ES-I3 (cell line): ENCODE results near the gene AATF.
"Not testable (repeated sequence)": the region's sequence is repeated elsewhere in the genome, so short reads cannot be mapped to it uniquely, and the experiment has no call there.

Source experiments
- H3K36me3 ChIP-seq: 2 replicates; pipeline ENCODE4 v1.6.1; 2013; ENCODE audit warnings: mild to moderate bottlenecking, low read length, control low read depth, moderate library complexity; ENCODE audit not compliant: insufficient read depth
- H3K4me1 ChIP-seq: 2 replicates; pipeline ENCODE4 v1.6.1; 2013; ENCODE audit warnings: mild to moderate bottlenecking, control low read depth, low read length; ENCODE audit not compliant: insufficient read depth
- H3K9ac ChIP-seq: 2 replicates; pipeline ENCODE4 v1.6.1; 2013; ENCODE audit warnings: low read depth, mild to moderate bottlenecking, low read length, moderate library complexity
- H3K9me3 ChIP-seq: 2 replicates; pipeline ENCODE4 v1.6.1; 2013; ENCODE audit warnings: mild to moderate bottlenecking, low read length, moderate library complexity; ENCODE audit not compliant: control insufficient read depth, insufficient read depth

The AATF gene

DNA sequence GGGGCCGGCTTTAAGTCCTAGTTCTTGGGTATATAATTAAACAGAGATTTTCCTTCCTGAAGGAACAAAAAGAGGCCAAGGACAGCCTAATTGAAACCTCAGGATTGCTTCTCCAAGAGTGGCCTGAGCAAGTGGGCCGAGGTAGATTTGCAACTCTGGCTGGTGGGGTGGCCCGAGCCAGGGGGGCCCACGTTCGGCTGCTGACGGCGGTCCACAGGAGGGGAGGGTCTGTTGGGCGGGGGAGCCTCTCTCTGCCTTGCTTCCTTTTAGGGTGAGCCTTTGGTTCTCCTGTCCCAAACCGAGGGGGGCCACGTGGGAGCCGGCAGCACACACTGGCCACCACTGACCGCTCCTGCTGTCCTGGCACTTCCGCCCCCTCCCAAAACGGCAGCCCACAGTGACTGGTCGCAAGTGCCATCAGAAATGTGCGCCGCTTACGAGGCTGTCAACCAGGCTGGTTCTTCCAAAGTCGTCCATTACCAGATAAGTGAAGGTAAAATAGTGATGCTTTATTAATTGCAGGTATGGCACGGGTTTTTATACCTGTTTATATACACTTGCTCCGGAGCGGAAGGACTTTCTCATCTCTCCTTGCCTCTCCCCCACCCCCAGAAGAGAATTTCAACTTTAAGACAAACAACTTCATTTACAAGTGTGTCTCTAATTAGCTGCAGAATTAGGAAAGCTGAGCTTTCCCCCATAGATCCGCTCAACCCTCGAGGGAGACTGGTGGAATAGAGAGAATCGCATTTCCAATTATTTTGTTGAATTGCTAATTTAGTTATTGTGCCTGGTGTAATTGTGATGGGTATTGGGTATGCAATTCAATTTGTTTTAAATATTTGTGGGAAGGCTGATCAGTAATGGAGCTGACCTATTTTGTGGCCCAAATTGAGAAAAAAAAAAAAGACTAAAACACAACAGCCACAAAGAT lies 117.8 kb downstream of the AATF start:
- H3K4me1 ChIP-seq, result peaks cover 34% of the 10 kb centered on the region
- H3K9ac ChIP-seq, result no peak overlapping the region
- H3K9me3 ChIP-seq, result no peaks in the 10 kb centered on the region
- H3K36me3 ChIP-seq, result no peaks in the 10 kb centered on the region

- H3K9me3 ChIP-seq, result no peaks in the 10 kb centered on the region
- H3K36me3 ChIP-seq, result no peaks in the 10 kb centered on the region
- no peak overlapping the region for H3K9ac ChIP-seq
- H3K4me1 ChIP-seq, result peaks cover 30% of the 10 kb centered on the region
Observed at GRCh38 chr17:37067555-37068111, 118.9 kb downstream of the AATF start.

DNA sequence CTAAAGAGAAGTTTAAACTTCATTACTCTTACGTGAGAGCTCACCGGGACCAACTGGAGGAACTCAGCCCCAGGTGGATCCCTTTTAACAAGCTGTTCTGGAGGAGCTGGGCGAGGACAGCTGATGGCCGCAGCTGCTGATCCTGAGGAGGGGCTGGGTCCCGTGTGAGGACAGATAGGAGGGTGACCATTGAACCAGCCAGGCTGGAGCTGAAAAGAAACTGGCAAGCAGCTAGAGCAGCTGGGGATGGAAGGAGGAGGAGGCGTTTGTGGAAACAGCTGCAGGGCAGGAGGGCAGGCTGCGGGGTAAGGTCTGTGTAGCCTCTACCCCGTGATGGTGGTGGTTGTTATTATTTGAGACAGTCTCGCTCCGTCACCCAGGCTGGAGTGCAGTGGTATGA lies 119.5 kb downstream of the AATF start:
- H3K9me3 ChIP-seq, result no peaks in the 10 kb centered on the region
- H3K36me3 ChIP-seq, result no peaks in the 10 kb centered on the region
- peaks cover 29% of the 10 kb centered on the region for H3K4me1 ChIP-seq
- H3K9ac ChIP-seq, result no peak overlapping the region

- H3K9ac ChIP-seq, result no peak overlapping the region
- peaks cover 27% of the 10 kb centered on the region for H3K4me1 ChIP-seq
- H3K36me3 ChIP-seq, result no peaks in the 10 kb centered on the region
- H3K9me3 ChIP-seq, result no peaks in the 10 kb centered on the region
Observed at GRCh38 chr17:37069087-37069486, 120.3 kb downstream of the AATF start.

GRCh38 chr17:37073464-37073863 lies 124.7 kb downstream of the AATF start:
- H3K36me3 ChIP-seq, H3K9me3 ChIP-seq, H3K9ac ChIP-seq, H3K4me1 ChIP-seq: not testable (repeated sequence)

- H3K4me1 ChIP-seq, result peaks cover 9% of the 10 kb centered on the region
- no peaks in the 10 kb centered on the region for H3K36me3 ChIP-seq
- H3K9me3 ChIP-seq, result no peaks in the 10 kb centered on the region
- H3K9ac ChIP-seq, result no peak overlapping the region
Observed at GRCh38 chr17:37079065-37079708, 130.4 kb downstream of the AATF start.

DNA sequence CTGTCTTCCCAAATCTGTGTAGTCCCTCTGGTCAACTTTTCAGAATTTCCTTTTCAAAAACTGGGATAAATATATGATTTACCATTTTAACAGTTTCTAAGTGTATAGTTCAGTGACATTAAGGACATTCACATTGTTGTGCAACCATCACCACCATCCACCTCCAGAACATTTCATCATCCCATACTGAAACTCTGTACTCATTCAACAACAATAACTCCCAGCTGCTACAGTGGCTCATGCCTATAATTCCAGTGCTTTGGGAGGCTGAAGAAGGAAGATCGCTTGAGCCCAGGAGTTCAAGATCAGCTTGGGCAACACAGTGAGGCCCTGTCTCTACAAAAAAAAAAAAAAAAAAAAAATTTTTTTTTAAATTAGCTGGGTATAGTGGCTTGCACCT lies 131.0 kb downstream of the AATF start:
- peaks cover 9% of the 10 kb centered on the region for H3K4me1 ChIP-seq
- no peak overlapping the region for H3K9ac ChIP-seq
- no peaks in the 10 kb centered on the region for H3K36me3 ChIP-seq
- H3K9me3 ChIP-seq, result no peaks in the 10 kb centered on the region

GRCh38 chr17:37081287-37081686 lies 132.5 kb downstream of the AATF start:
- H3K36me3 ChIP-seq, result peaks cover 6% of the 10 kb centered on the region; the same call in 1 of the 2 replicates
- H3K9ac ChIP-seq, result no peak overlapping the region
- H3K4me1 ChIP-seq, result peaks cover 9% of the 10 kb centered on the region

DNA sequence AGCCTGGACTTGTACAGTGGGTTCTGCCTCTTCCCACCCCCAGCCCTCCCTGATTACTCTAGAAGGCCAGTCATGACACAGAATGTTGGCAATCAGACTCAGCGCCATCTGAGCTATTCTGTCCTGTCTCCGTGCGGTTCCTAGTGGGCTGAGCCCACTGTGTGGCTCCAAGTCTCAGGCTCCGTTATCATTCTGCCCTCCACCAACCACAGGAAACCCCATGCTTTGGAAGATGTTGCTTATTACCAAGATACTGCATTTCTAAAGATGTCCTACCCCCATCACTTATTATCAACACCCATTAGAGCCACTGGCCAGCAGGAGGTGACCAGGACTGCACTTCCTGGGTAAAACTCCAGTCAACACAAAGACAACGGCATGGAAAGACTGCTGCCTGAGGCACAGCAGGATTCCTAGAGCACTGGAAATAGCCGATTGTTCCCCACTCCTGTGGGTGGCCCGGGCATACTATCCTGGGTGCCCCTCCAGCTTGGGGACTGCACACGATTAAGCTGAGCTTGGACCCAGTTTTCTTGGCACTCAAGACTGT lies 133.6 kb downstream of the AATF start:
- Histone ChIP-seq H3K4me1 (peaks cover 9% of the 10 kb centered on the region), H3K9me3 (no peaks in the 10 kb centered on the region), H3K36me3 (peaks cover 10% of the 10 kb centered on the region; the same call in 1 of the 2 replicates), H3K9ac (no peak overlapping the region)

More at GRCh38 chr17:37081287-37081686, 132.5 kb downstream of the AATF start:
- H3K9me3 ChIP-seq, result no peaks in the 10 kb centered on the region

DNA sequence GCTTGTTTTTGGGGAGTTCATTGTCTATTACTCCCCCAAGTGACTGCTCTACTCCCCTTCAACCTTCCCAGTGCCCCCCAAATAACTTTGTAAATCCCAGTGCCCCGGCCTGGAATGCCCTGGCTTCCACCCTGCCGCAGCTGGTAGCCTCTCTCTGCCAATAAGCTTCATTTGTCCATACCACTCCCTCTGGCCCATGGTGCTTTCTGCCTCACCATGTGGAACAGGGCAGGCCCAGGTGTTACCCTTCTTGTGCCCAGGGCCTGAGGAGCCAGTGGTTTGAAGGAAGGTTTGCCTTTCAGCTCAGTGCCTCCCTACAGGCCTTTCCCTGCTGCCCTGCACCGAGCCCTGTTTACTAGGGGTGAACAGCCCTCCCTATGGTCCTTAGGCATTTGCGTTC lies 134.2 kb downstream of the AATF start:
- Histone ChIP-seq H3K9ac (no peak overlapping the region), H3K36me3 (peaks cover 10% of the 10 kb centered on the region; the same call in 1 of the 2 replicates), H3K9me3 (no peaks in the 10 kb centered on the region), H3K4me1 (peaks cover 9% of the 10 kb centered on the region)

DNA sequence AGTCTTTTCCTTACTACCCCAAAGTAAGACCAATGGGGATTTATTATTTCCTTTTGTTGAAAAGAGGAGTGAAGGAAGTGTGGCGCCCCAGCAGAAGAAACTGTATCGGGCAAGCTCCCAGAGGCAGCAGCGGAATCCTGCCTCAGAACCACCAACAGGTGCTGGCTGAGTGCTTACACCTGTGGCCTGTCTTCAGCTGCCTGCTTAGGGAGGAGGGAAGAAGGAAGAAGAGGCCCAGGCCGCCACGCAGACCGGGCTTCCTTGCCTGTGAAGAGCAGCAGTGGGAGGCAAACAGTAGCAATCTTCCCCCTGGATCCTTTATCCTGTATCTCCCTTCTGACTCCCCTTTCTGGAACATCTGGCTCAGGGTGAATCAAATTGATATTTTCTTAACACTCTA lies 134.7 kb downstream of the AATF start:
- Histone ChIP-seq H3K4me1 (peaks cover 9% of the 10 kb centered on the region), H3K9me3 (no peaks in the 10 kb centered on the region), H3K9ac (no peak overlapping the region), H3K36me3 (peaks cover 10% of the 10 kb centered on the region; the same call in 1 of the 2 replicates)

DNA sequence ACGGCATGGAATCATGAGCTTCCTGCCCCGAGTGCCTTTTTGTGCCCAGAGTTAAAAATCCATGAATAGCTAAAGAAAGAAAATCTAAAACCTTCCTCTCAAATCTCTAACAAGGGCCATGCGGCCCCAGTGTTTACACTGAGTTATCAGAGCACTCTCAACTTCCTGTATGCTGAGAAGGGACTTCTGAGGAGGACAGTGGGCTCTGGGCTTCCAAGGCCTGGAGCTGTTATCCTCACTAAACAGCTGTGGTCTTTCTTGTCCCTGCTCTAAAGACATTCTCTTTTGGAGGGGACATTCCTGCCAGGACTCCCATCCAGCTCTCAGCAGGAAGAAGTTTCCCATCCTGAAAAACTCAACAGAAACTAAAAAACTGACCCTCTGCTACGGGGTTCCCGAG lies 135.6 kb downstream of the AATF start:
- Histone ChIP-seq H3K4me1 (peaks cover 9% of the 10 kb centered on the region), H3K36me3 (peaks cover 10% of the 10 kb centered on the region; the same call in 1 of the 2 replicates), H3K9me3 (no peaks in the 10 kb centered on the region), H3K9ac (no peak overlapping the region)

DNA sequence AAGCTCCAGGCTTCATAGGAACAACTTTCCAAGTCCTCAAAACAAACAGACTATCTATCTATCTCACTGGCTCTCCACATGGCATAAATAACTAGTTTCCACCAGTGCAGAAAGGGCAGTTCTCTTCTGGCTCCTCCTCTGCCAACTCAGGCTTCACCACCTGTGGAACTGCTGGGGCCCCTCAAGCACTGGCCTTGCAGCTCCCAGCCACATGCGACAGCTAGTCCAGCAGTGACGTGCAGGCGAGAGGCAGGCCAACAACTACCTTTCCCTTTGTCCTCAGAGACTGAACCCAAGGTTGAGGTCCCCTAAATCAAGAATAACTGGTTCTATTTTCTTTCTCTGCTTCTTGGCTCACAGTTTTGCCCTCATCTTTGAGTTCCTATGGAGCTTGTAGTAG lies 137.6 kb downstream of the AATF start:
- Histone ChIP-seq H3K9me3 (no peaks in the 10 kb centered on the region), H3K9ac (no peak overlapping the region), H3K36me3 (peaks cover 10% of the 10 kb centered on the region; the same call in 1 of the 2 replicates), H3K4me1 (peaks cover 9% of the 10 kb centered on the region)

GRCh38 chr17:37086948-37087347 lies 138.2 kb downstream of the AATF start:
- Histone ChIP-seq H3K9ac (no peak overlapping the region), H3K36me3 (peaks cover 10% of the 10 kb centered on the region; the same call in 1 of the 2 replicates), H3K4me1 (peaks cover 9% of the 10 kb centered on the region), H3K9me3 (no peaks in the 10 kb centered on the region)
